Suppressor macrophage treated with lipopolysaccharide for 4 hours (primary cell): Measurements from ENCODE around the gene OR1S1.
"Not testable (repeated sequence)": the region's sequence is repeated elsewhere in the genome, so short reads cannot be mapped to it uniquely, and the experiment has no call there.

ENCODE experiments used
- DNase-seq: peaks from one replicate; pipeline ENCODE4 v3.0.0-alpha.2; 2020

The OR1S1 gene

DNA sequence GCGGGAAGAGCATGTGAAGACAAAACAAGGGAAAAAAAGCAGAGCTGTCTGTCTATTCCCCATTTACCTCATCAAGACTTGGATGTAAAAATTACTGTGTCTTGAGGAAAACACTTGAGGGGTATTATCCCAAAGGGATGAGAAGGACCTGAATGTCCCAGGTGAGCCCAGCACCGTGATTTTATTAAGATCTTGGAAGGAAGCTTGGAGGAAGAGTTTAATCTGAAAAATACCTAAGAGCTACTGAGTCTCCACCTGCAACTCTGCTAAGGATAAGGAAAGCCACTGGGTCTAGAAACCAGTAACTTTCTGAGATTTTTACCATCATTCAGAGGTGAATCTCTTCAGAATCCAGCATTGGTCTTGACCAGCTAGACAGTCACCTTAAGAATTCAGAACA, at the start of gene OR1S1:
Gene OR1S1 (plus strand): TSS at position 301 of the 400 bp plus-strand sequence.
- DNase-seq: not testable (repeated sequence)

DNA sequence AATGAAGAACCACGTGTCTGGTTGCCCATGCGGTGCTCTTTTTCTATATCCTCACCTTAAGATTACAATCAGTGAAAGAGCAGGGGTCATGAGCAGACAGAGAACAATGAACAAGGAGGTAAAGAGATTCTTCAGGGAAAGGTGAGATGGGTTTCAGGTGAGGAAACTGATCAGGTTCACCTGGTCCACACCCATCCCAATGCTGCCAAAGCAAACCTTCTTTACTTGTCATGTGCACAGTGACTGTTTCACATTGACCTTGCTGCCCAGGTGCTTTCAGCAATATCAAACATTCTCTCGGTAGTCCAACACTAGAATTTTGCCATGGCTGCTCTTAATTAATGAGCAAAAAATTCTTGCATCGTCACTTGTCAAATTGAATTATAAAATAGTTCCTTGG, 48.1 kb upstream of the OR1S1 start:
- no peak for DNase-seq

DNA sequence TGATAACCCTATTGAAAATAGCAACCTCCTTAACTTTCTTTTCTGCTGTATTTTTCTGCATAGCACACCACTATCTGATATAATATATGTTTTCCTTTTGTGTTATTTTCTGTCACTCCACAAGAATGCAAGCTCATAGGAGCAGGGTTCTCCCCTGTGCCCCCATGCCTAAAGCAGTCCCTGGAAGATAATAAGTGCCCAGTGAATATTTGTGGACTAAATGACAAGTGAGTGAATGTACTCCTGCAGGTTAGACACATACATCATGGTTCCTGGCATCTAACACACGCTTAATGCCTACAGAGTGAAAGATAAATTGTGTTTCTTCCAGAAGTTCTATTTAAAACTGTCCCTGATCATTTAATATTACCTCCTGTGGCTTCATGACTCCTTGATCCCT, 47.5 kb upstream of the OR1S1 start:
- no peak for DNase-seq

DNA sequence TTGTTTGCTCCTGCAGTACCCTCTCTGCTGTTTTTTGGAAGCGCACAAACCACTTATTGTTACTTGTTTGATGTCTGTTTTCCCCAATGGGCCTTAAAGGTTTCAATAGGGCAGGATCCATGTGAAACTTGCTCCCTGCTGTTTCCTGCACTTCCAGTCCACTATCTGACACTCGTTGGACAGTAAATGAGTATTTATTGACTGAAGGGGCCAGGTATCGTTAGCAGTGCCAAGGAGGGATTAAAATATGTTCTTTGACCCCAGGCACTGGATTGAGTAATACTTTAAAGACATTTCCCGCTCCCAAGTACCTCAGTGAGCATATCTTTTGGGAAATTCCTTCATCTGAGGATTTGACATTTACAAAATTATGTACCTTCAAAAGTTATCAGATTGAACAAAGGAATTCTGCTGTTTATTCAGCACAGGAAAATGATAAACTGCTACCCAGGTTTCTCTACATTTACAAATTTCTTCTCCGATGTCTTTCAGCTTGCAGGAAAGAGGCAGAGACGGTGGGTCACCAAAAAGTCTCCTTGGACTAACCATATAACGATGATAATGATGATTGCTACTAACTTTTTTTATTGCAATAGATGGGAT, 46.9 kb upstream of the OR1S1 start:
- no peak for DNase-seq

- DNase-seq: no peak
These were observed 35.0 kb upstream of the OR1S1 start for GRCh38 chr11:58177409-58178054.

DNA sequence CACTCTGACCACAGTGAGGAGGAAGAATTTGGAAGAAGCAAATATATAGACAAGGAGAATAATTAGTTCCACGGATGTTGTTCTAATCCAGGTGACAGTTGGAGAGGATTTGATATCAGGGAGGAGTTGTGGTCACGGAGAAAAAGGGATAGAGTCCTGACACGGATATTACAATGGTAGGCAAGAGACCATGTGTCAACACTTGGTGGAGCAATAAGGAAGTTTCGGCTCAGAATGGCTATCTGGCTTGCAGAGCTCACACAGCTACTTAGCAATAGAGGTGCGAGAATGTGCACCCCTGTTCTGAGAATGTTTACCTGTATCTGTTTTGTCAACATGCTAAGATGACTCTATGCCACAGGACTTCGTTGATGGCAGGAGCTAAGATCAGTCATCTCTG, 34.1 kb upstream of the OR1S1 start:
- DNase-seq: no peak

DNA sequence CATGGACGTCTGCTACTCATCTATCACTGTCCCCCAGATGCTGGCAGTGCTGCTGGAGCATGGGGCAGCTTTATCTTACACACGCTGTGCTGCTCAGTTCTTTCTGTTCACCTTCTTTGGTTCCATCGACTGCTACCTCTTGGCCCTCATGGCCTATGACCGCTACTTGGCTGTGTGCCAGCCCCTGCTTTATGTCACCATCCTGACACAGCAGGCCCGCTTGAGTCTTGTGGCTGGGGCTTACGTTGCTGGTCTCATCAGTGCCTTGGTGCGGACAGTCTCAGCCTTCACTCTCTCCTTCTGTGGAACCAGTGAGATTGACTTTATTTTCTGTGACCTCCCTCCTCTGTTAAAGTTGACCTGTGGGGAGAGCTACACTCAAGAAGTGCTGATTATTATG, 32.9 kb upstream of the OR1S1 start:
- no peak for DNase-seq

GRCh38 chr11:58186938-58187337, 25.6 kb upstream of the OR1S1 start:
- DNase-seq: no peak

DNA sequence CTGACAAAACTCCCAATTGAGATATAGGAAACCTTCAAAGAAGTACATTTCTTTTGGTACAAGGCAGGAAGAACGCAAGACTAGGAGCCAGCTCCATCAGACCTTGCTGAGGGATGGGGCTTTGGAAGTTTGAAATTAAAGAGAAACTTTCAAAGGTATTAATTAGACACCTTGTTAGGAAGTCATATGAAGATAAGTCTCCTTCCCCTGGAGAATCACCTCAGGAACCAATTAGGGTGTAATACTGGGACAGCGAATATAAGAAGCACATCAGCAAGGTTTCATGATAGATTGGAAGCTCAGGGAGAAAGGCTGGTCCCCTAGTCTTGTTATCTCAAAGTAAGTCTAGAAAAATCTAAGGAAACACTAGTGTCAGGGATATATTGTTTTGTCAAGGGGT, 23.8 kb upstream of the OR1S1 start, which contains the start of gene OR9Q2:
Gene OR9Q2 (plus strand): TSS at position 301 of the 400 bp plus-strand sequence. CDS start 1,421 bp downstream, outside the sequence.
- no peak for DNase-seq

DNA sequence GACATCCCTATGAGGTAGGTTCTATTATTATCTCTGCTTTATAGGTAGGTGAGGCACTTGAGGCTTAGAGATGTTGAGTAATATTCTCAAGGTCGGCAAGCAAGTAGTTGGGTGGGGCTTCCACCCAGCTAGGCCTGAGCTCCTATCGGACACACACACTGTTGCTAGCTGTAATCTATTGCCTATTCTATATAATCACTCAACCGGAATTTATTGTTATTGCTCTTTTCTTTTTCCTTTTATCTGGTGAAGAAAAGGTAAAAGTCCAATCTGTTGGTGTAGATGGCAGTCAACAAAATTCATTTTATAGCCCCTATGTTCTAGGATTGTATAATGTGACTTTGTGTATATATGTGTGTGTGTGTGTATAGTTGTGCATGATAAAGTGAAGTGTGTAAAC, 20.3 kb upstream of the OR1S1 start:
- DNase-seq: no peak

DNA sequence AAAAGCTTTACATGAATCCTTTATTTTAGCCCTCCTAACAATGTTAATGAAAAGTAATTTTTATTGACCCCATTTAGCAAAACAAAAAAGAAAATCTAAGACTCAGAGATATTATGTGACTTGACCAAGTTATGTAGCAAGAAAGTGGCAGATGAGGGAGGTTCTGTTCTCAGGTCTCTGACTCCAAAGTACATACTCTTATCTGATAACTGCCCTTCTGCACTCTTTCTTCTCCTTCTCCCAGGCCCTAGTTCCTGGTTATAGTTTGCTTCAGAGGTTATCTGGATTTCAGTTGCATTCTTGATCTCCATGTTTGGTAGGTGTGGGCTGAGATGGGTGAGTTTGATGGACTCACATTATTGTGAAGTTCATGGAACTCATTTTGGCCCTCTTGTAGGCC, 19.1 kb upstream of the OR1S1 start:
- no peak for DNase-seq

DNA sequence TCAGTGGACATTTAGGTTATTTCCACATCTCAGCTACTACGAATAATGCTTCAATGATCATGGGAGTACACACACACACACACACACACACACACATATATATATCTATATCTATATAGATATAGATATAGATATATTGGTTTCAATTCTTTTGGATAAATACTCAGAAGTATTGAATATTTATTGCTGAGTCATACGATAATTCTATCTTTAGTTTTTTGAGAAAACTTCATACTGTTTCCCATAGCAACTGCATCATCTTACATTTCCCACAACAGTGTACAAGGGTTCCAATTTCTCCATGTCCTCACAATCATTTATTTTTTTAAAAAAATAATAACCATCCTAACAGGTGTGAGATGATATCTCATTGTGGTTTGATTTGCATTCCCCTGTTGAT, 16.6 kb upstream of the OR1S1 start:
- no peak for DNase-seq

GRCh38 chr11:58199271-58199670, 13.2 kb upstream of the OR1S1 start:
- DNase-seq: no peak

DNA sequence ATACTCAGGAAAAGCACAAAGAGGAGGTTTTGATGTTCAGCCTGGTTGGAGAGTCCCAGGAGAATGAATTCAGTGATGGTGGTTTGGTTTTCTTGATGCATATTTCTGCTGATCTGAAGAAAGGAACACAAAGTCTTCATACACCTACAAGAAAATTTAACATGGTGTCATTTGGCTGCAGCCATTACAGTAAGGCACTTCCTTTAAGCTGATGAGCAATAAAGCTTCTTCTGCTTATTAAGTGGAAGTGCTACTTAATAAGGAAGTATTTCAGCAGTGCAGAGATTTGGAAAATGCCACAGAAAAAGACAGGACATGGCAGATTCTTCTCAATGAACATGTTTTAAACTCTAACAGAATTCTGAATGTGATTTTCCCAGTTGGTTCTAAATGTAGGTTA, 8.5 kb upstream of the OR1S1 start, which contains the start of gene OR1S2:
Gene OR1S2 (minus strand): TSS at position 101 of the 400 bp plus-strand sequence. CDS start 0 bp downstream, at position 101.
- DNase-seq: no peak

DNA sequence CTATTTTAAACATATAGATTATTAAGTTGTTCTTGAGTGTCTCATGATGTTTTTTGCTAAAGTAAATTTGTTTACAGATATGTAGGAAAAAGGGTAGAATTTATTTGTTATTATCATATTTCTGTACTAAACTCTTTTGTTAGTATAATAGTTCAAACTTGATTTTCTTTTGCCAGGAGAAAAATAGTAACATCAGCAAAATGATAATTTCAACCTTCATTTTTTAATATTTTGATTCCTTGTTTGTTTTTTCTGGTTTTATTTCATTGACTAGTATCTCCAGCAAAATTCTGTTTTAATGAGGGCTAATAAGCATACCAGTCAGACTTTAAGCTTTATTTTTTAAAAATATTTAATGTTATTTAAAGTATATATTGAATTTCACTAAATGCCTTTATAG, 4.0 kb downstream of the OR1S1 start:
- no peak for DNase-seq

GRCh38 chr11:58222721-58223120, 10.2 kb downstream of the OR1S1 start:
- DNase-seq: no peak

DNA sequence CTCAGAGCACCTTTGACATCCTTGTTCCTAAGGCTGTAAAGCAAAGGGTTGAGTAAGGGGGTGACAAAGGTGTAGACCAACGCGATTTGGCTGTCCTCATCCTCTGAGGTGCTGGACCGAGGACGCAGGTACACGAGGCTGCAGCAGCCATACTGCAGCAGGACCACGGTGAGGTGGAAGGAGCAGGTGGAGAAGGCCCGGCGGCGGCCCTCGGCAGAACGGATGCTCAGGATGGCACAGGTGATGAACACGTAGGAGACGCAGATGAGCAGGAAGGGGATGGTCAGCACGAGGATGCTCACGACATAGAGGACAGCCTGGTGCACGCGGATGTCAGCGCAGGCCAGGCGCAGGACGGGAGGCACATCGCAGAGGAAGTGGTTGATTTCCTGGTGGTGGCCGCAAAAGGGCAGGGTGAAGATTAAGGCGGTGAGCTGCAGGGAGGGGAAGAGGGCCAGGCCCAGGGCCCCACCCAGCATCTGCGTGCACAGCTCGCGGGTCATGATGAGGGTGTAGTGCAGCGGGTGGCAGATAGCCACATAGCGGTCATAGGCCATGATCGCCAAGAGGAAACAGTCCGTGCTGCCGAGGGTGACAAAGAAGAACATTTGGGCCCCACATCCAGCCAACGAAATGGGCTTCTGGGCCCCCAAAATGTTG, 15.6 kb downstream of the OR1S1 start:
- DNase-seq: no peak

GRCh38 chr11:58243954-58244353, 31.4 kb downstream of the OR1S1 start:
- DNase-seq: no peak

- DNase-seq: no peak
These were observed 42.4 kb downstream of the OR1S1 start for GRCh38 chr11:58254936-58255335.

GRCh38 chr11:58259983-58260382, 47.5 kb downstream of the OR1S1 start:
- no peak for DNase-seq
